COLO829 (cell line): ENCODE results near the gene BPNT1.
"Not testable (repeated sequence)": the region's sequence is repeated elsewhere in the genome, so short reads cannot be mapped to it uniquely, and the experiment has no call there.

Experiments
- DNase-seq: peaks from one replicate; pipeline ENCODE4 v3.0.0; 2012; ENCODE audit warnings: low spot score

The BPNT1 gene

GRCh38 chr1:220077887-220078286 lies 11.7 kb downstream of the BPNT1 start:
- DNase-seq: no peak

- peak; percentile 87 for DNase-seq
Observed at GRCh38 chr1:220076861-220077762, 12.5 kb downstream of the BPNT1 start.

- DNase-seq: peak; percentile 29
Observed at GRCh38 chr1:220067269-220068204, 22.1 kb downstream of the BPNT1 start.

GRCh38 chr1:220062629-220063028 lies 27.0 kb downstream of the BPNT1 start:
- no peak for DNase-seq

- no peak for DNase-seq
Observed at GRCh38 chr1:220060876-220061275, 28.7 kb downstream of the BPNT1 start.

GRCh38 chr1:220056374-220056773 lies 33.2 kb downstream of the BPNT1 start:
- DNase-seq: no peak

GRCh38 chr1:220046052-220046930 lies 43.3 kb downstream of the BPNT1 start, which contains the start of gene EPRS1:
EPRS1 (minus strand) TSS chr1:220046505; CDS start chr1:220046388, 117 bp downstream.
- peak; percentile 97 for DNase-seq

- no peak for DNase-seq
Observed at GRCh38 chr1:220045356-220046051, 44.1 kb downstream of the BPNT1 start.

- no peak for DNase-seq
Observed at GRCh38 chr1:220044678-220045355, 44.8 kb downstream of the BPNT1 start.

- no peak for DNase-seq
Observed at GRCh38 chr1:220043646-220044045, 45.9 kb downstream of the BPNT1 start.

- DNase-seq: peak; percentile 50
Observed at GRCh38 chr1:220040028-220040596, 49.5 kb downstream of the BPNT1 start.

- DNase-seq: no peak
Observed at GRCh38 chr1:220038640-220039039, 50.9 kb downstream of the BPNT1 start.

- not testable (repeated sequence) for DNase-seq
Observed at GRCh38 chr1:220037810-220038209, 51.8 kb downstream of the BPNT1 start.

- no peak for DNase-seq
Observed at GRCh38 chr1:220032911-220033310, 56.7 kb downstream of the BPNT1 start.

GRCh38 chr1:220031287-220031686 lies 58.3 kb downstream of the BPNT1 start:
- DNase-seq: no peak

GRCh38 chr1:220028346-220028895 lies 61.2 kb downstream of the BPNT1 start:
- DNase-seq: no peak

GRCh38 chr1:220019071-220019470 lies 70.5 kb downstream of the BPNT1 start:
- DNase-seq: no peak

GRCh38 chr1:220013497-220013896 lies 76.1 kb downstream of the BPNT1 start:
- no peak for DNase-seq

GRCh38 chr1:220012259-220012658 lies 77.3 kb downstream of the BPNT1 start:
- DNase-seq: no peak

GRCh38 chr1:220011620-220012019 lies 78.0 kb downstream of the BPNT1 start:
- no peak for DNase-seq
